ENCODE measurements around the gene MATN3.

GRCh38 chr2:19989667-19990415, 22.6 kb downstream of the MATN3 start, which contains the start of gene WDR35:
- TF ChIP-seq CTCF (IDR thresholded peaks at IDR 0.05) (peak in 1 of 4 experiments; percentile 22), POLR2AphosphoS5 (IDR thresholded peaks at IDR 0.05) (peak; percentile 93), POLR2A (IDR thresholded peaks at IDR 0.05) (peak; percentile 56)
